DOHH2 (cell line): ENCODE data around the gene LTA4H.

ENCODE experiments used
- H3F3A ChIP-seq: fragments of 200-600 bp; sonication (generic), shearing (Covaris generic); 2 replicates; pipeline ENCODE4 v1.6.0; 2016; ENCODE audit warnings: antibody characterized with exemption, mild to moderate bottlenecking; ENCODE audit not compliant: control insufficient read depth, insufficient read depth
- H3K27ac ChIP-seq: fragments of 200-600 bp; sonication (generic); 2 replicates; pipeline ENCODE4 v1.5.1; 2014; ENCODE audit warnings: low read depth, mild to moderate bottlenecking, low read length, moderate library complexity
- H3K27me3 ChIP-seq: fragments of 200-600 bp; sonication (generic); 2 replicates; pipeline ENCODE4 v1.6.1; 2014; ENCODE audit warnings: mild to moderate bottlenecking, low read length, mixed read lengths; ENCODE audit not compliant: control insufficient read depth
- H3K36me3 ChIP-seq: fragments of 200-600 bp; sonication (generic); 2 replicates; pipeline ENCODE4 v1.6.1; 2014; ENCODE audit warnings: mild to moderate bottlenecking, low read length, moderate library complexity, mixed read lengths; ENCODE audit not compliant: control insufficient read depth
- H3K4me1 ChIP-seq: fragments of 200-600 bp; sonication (generic); 2 replicates; pipeline ENCODE4 v1.6.1; 2014; ENCODE audit warnings: mild to moderate bottlenecking, low read length, mixed read lengths; ENCODE audit not compliant: control insufficient read depth
- H3K4me2 ChIP-seq: fragments of 200-600 bp; sonication (generic); 2 replicates; pipeline ENCODE4 v1.6.0; 2014; ENCODE audit warnings: mild to moderate bottlenecking, low read length, moderate library complexity
- H3K4me3 ChIP-seq: fragments of 200-600 bp; sonication (generic); 2 replicates; pipeline ENCODE4 v1.5.1; 2014; ENCODE audit warnings: mild to moderate bottlenecking, low read length, mixed read lengths
- H3K79me2 ChIP-seq: fragments of 200-600 bp; sonication (generic); 2 replicates; pipeline ENCODE4 v1.6.1; 2014; ENCODE audit warnings: mild to moderate bottlenecking, low read length, mixed read lengths; ENCODE audit not compliant: control insufficient read depth
- H3K9me2 ChIP-seq: fragments of 200-600 bp; sonication (generic); replicated peaks from 2 replicates; pipeline ENCODE4 v1.6.1; 2014; ENCODE audit warnings: mild to moderate bottlenecking, low read length, mixed read lengths; ENCODE audit not compliant: control insufficient read depth
- H3K9me3 ChIP-seq: fragments of 200-600 bp; sonication (generic); 2 replicates; pipeline ENCODE4 v1.6.1; 2014; ENCODE audit warnings: antibody characterized with exemption, low read length, mixed read lengths; ENCODE audit not compliant: control insufficient read depth, insufficient read depth
- H4K20me1 ChIP-seq: fragments of 200-600 bp; sonication (generic); 2 replicates; pipeline ENCODE4 v1.6.0; 2014; ENCODE audit warnings: low read depth, mild to moderate bottlenecking, antibody characterized with exemption, low read length, moderate library complexity; ENCODE audit not compliant: control insufficient read depth, insufficient read depth
- EZH2phosphoT487 ChIP-seq: fragments of 200-600 bp; sonication (generic); IDR thresholded peaks from 2 replicates; pipeline ENCODE4 v1.6.1; 2017; ENCODE audit warnings: borderline replicate concordance, mild to moderate bottlenecking, antibody characterized with exemption, low read length, moderate library complexity, mixed read lengths
- TF ChIP-seq, protein P1 (sequence below): fragments of 200-600 bp; sonication (generic); IDR thresholded peaks from one replicate; pipeline ENCODE4 v1.5.1; 2014; ENCODE audit warnings: antibody characterized with exemption, mild to moderate bottlenecking, low read depth, low read length; ENCODE audit not compliant: poor library complexity, severe bottlenecking

The LTA4H gene

DNA sequence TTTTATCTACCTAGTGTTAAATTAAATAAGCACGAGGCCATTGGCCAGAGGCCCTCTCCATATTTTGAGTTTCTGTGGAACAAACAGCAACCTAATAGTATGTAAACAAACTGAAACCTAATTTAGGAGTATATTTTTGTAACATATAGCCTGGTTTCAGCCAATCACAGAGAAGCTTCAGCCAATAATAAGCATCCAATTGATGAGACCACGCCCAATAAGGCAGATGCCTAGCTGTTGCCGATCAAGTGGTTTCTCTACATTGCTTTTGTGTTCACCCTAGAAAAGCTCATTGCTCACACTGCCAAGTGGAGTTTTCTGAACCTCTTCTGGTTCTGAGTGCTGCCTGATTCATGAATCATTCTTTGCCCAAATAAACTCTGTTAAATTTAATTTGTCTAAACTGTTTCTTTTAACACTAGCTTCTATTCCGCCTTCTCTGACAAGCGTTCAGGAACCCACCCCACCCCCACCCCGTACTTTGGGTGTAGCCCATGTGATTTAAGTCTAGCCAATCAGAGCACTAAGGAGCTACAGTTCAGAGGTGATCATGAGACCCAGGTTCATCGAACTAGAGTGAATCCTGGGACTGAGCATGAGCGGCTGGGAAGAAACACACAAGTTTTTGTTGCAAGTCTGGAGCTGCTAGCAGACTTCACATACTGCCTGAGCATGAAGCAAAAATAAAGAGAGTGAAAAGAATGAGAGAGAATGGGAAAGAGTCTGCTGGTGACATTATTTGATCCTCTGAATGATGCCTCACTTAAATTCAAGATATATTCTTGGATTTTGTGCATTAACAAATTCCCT lies 21.5 kb upstream of the LTA4H start:
- no peaks in the 10 kb centered on the region for H3F3A ChIP-seq
- TF ChIP-seq, protein P1, sequence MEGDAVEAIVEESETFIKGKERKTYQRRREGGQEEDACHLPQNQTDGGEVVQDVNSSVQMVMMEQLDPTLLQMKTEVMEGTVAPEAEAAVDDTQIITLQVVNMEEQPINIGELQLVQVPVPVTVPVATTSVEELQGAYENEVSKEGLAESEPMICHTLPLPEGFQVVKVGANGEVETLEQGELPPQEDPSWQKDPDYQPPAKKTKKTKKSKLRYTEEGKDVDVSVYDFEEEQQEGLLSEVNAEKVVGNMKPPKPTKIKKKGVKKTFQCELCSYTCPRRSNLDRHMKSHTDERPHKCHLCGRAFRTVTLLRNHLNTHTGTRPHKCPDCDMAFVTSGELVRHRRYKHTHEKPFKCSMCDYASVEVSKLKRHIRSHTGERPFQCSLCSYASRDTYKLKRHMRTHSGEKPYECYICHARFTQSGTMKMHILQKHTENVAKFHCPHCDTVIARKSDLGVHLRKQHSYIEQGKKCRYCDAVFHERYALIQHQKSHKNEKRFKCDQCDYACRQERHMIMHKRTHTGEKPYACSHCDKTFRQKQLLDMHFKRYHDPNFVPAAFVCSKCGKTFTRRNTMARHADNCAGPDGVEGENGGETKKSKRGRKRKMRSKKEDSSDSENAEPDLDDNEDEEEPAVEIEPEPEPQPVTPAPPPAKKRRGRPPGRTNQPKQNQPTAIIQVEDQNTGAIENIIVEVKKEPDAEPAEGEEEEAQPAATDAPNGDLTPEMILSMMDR: no peak
- no peak for TF ChIP-seq EZH2phosphoT487

DNA sequence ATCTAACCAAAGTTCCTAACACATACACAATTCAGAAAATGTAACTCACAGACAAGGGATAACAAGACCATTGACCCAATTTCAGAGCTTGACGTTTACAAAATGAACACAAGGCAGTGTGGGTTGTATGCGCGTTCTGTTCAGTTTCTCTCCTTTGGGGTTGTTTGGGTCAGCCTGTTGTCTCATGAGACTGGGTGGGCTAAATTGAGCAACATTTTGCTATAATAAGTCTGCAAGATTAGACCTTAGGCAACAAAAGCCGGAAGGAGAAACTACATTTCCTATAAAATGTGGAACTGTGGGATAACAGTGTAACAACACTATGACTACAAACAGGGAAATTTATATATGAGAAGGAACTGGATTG lies 18.8 kb upstream of the LTA4H start:
- Histone ChIP-seq H3K9me3 (peaks cover 3% of the 10 kb centered on the region; the same call in 1 of the 2 replicates), H3K36me3 (no peaks in the 10 kb centered on the region), H3K9me2 (no peaks in the 10 kb centered on the region), H3K4me3 (no peak overlapping the region), H3F3A (no peaks in the 10 kb centered on the region; the same call in 1 of the 2 replicates), H3K4me1 (peaks cover 4% of the 10 kb centered on the region; the same call in 1 of the 2 replicates), H3K79me2 (no peaks in the 10 kb centered on the region), H3K4me2 (no peak overlapping the region), H4K20me1 (no peaks in the 10 kb centered on the region), H3K27ac (no peak overlapping the region), H3K27me3 (no peaks in the 10 kb centered on the region)
- TF ChIP-seq, protein P1: no peak
- TF ChIP-seq EZH2phosphoT487: no peak

More for the DNA sequence above, 21.5 kb upstream of the LTA4H start:
- H3K4me1 ChIP-seq: peaks cover 4% of the 10 kb centered on the region
- H3K27me3 ChIP-seq: no peaks in the 10 kb centered on the region
- H3K27ac ChIP-seq: no peak overlapping the region
- no peaks in the 10 kb centered on the region for H3K36me3 ChIP-seq
- no peaks in the 10 kb centered on the region for H3K79me2 ChIP-seq
- no peaks in the 10 kb centered on the region for H3K9me3 ChIP-seq
- no peaks in the 10 kb centered on the region for H3K9me2 ChIP-seq
- H4K20me1 ChIP-seq: no peaks in the 10 kb centered on the region
- H3K4me3 ChIP-seq: no peak overlapping the region
- no peak overlapping the region for H3K4me2 ChIP-seq

DNA sequence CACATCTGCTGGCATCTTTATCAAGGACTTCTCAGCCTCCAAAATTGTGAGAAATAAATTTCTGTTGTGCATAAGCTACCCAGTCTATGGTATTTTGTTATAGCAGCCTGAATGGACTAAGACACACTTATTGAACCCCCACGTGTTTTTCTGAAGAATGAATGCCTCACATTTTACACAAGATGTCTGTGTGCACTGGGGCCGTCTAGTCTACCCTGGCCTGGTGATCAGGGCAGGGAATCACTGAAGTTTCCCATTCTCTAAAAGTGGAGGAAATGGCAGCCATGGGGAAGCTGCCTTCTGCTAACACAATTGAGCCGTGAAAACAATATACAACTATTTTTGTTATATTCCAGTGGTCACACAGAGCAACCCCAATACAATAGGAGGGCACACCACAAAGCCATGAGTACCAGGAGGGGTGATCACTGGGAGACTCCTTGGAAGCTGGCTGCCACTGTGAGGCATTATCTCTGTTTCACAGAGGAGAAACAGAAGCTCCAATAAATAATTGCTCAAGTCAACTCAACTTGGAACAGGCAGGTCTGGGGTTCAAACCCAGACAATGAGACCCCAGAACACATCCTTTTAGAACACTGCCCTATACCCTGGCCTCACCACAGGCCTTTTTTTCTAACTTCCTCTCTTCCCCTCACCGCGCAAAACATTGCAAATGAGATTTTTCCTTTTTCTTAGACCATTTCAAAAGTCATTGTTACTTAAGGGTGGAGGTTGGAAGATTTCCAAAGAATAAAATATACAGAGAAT lies 18.3 kb upstream of the LTA4H start:
- no peak for TF ChIP-seq EZH2phosphoT487
- TF ChIP-seq, protein P1: no peak
- H3K27me3 ChIP-seq: no peaks in the 10 kb centered on the region
- H3F3A ChIP-seq: no peaks in the 10 kb centered on the region; the same call in 1 of the 2 replicates
- H3K36me3 ChIP-seq: no peaks in the 10 kb centered on the region
- peaks cover 3% of the 10 kb centered on the region; the same call in 1 of the 2 replicates for H3K9me3 ChIP-seq
- no peaks in the 10 kb centered on the region for H4K20me1 ChIP-seq
- no peak overlapping the region for H3K4me3 ChIP-seq
- H3K4me2 ChIP-seq: no peak overlapping the region
- no peak overlapping the region for H3K27ac ChIP-seq
- H3K79me2 ChIP-seq: no peaks in the 10 kb centered on the region
- no peaks in the 10 kb centered on the region for H3K9me2 ChIP-seq
- peaks cover 4% of the 10 kb centered on the region for H3K4me1 ChIP-seq
